Measurements from ENCODE around the gene CTIF.

CTIF gene

GRCh38 chr18:48533340-48534070 lies 5.3 kb upstream of the CTIF start:
- DNase-seq (ENCODE audit: low spot score) = no peak

- DNase-seq (ENCODE audit: low spot score) = no peak
These were observed 4.5 kb upstream of the CTIF start for GRCh38 chr18:48534364-48534763.

GRCh38 chr18:48535956-48536355 lies 2.9 kb upstream of the CTIF start:
- no peak for DNase-seq (ENCODE audit: low spot score)

- DNase-seq (ENCODE audit: low spot score) = no peak
These were observed 2.3 kb upstream of the CTIF start for GRCh38 chr18:48536516-48536915.

- no peak for DNase-seq (ENCODE audit: low spot score)
These were observed 797 bp downstream of the CTIF start for GRCh38 chr18:48539406-48540250.

GRCh38 chr18:48540251-48541025 lies 1.6 kb downstream of the CTIF start:
- peak; percentile 41 for DNase-seq (ENCODE audit: low spot score)

- DNase-seq (ENCODE audit: low spot score) = peak; percentile 35
These were observed 2.4 kb downstream of the CTIF start for GRCh38 chr18:48541026-48541746.

- DNase-seq (ENCODE audit: low spot score) = no peak
These were observed 3.0 kb downstream of the CTIF start for GRCh38 chr18:48541747-48542400.

- DNase-seq (ENCODE audit: low spot score) = no peak
These were observed 3.8 kb downstream of the CTIF start for GRCh38 chr18:48542513-48543181.

- no peak for DNase-seq (ENCODE audit: low spot score)
These were observed 4.4 kb downstream of the CTIF start for GRCh38 chr18:48543228-48543627.

- no peak for DNase-seq (ENCODE audit: low spot score)
These were observed 5.3 kb downstream of the CTIF start for GRCh38 chr18:48544116-48544515.

- DNase-seq (ENCODE audit: low spot score) = no peak
These were observed 6.0 kb downstream of the CTIF start for GRCh38 chr18:48544661-48545415.

GRCh38 chr18:48545757-48546321 lies 7.0 kb downstream of the CTIF start:
- no peak for DNase-seq (ENCODE audit: low spot score)

- DNase-seq (ENCODE audit: low spot score) = no peak
These were observed 7.6 kb downstream of the CTIF start for GRCh38 chr18:48546396-48546795.

- DNase-seq (ENCODE audit: low spot score) = no peak
These were observed 8.7 kb downstream of the CTIF start for GRCh38 chr18:48547531-48547981.

- DNase-seq (ENCODE audit: low spot score) = no peak
These were observed 9.4 kb downstream of the CTIF start for GRCh38 chr18:48548011-48548771.

GRCh38 chr18:48548921-48549320 lies 10.1 kb downstream of the CTIF start:
- DNase-seq (ENCODE audit: low spot score) = no peak

- DNase-seq (ENCODE audit: low spot score) = no peak
These were observed 11.4 kb downstream of the CTIF start for GRCh38 chr18:48550101-48550729.
